ENCODE data around the gene UHRF2.
"Not testable (repeated sequence)": the region's sequence is repeated elsewhere in the genome, so short reads cannot be mapped to it uniquely, and the experiment has no call there.

UHRF2 gene

GRCh38 chr9:6431038-6431437 is 18.0 kb downstream of the UHRF2 start:
- no peak for DNase-seq

GRCh38 chr9:6433410-6433809 is 20.4 kb downstream of the UHRF2 start:
- DNase-seq: no peak

- DNase-seq: no peak
Measured at GRCh38 chr9:6439051-6439703, 26.2 kb downstream of the UHRF2 start.

GRCh38 chr9:6440405-6440804 is 27.4 kb downstream of the UHRF2 start:
- no peak for DNase-seq

- DNase-seq: no peak
Measured at GRCh38 chr9:6441269-6441668, 28.3 kb downstream of the UHRF2 start.

GRCh38 chr9:6443661-6444060 is 30.7 kb downstream of the UHRF2 start:
- DNase-seq: no peak

GRCh38 chr9:6444128-6444527 is 31.1 kb downstream of the UHRF2 start:
- peak; percentile 35 for DNase-seq

- no peak for DNase-seq
Measured at GRCh38 chr9:6449086-6449485, 36.1 kb downstream of the UHRF2 start.

- no peak for DNase-seq
Measured at GRCh38 chr9:6449645-6450044, 36.6 kb downstream of the UHRF2 start.

GRCh38 chr9:6450641-6451375 is 37.8 kb downstream of the UHRF2 start:
- no peak for DNase-seq

- not testable (repeated sequence) for DNase-seq
Measured at GRCh38 chr9:6455292-6455691, 42.3 kb downstream of the UHRF2 start.

GRCh38 chr9:6458704-6459103 is 45.7 kb downstream of the UHRF2 start:
- not testable (repeated sequence) for DNase-seq

GRCh38 chr9:6459718-6460117 is 46.7 kb downstream of the UHRF2 start:
- DNase-seq: no peak

GRCh38 chr9:6460189-6460768 is 47.3 kb downstream of the UHRF2 start:
- no peak for DNase-seq

GRCh38 chr9:6461619-6462018 is 48.6 kb downstream of the UHRF2 start:
- no peak for DNase-seq

- no peak for DNase-seq
Measured at GRCh38 chr9:6467006-6467625, 54.1 kb downstream of the UHRF2 start.

GRCh38 chr9:6471231-6471850 is 58.3 kb downstream of the UHRF2 start:
- no peak for DNase-seq

GRCh38 chr9:6473151-6473550 is 60.2 kb downstream of the UHRF2 start:
- no peak for DNase-seq

GRCh38 chr9:6479959-6480358 is 67.0 kb downstream of the UHRF2 start:
- DNase-seq: no peak

- DNase-seq: no peak
Measured at GRCh38 chr9:6484210-6484609, 71.2 kb downstream of the UHRF2 start.

GRCh38 chr9:6488395-6488794 is 75.4 kb downstream of the UHRF2 start:
- DNase-seq: no peak

GRCh38 chr9:6489099-6489498 is 76.1 kb downstream of the UHRF2 start:
- DNase-seq: no peak

GRCh38 chr9:6490863-6491262 is 77.9 kb downstream of the UHRF2 start:
- no peak for DNase-seq

Measured in GF-D8 (cell line).